Measurements from ENCODE around the gene CASKIN2.
A peak's percentile ranks its signal among the peaks of the same experiment; 100 is the strongest.

CASKIN2 gene

GRCh38 chr17:75559958-75560533 lies 44.7 kb upstream of the CASKIN2 start:
- TF ChIP-seq CTCF (conservative IDR thresholded peaks at IDR 0.05; ENCODE audit: control insufficient read depth, insufficient read depth, low read depth, low read length), result no peak
- no peak for DNase-seq (ENCODE audit: low read depth)
- H3K4me3 ChIP-seq (ENCODE audit: control insufficient read depth, low read depth, low read length), result no peak overlapping the region

GRCh38 chr17:75558666-75559530 lies 43.6 kb upstream of the CASKIN2 start:
- no peak for DNase-seq (ENCODE audit: low read depth)
- no peak overlapping the region for H3K4me3 ChIP-seq (ENCODE audit: control insufficient read depth, low read depth, low read length)
- TF ChIP-seq CTCF (conservative IDR thresholded peaks at IDR 0.05; ENCODE audit: control insufficient read depth, insufficient read depth, low read depth, low read length), result no peak

GRCh38 chr17:75557852-75558665 lies 42.7 kb upstream of the CASKIN2 start:
- no peak for DNase-seq (ENCODE audit: low read depth)
- no peak for TF ChIP-seq CTCF (conservative IDR thresholded peaks at IDR 0.05; ENCODE audit: control insufficient read depth, insufficient read depth, low read depth, low read length)
- no peak overlapping the region for H3K4me3 ChIP-seq (ENCODE audit: control insufficient read depth, low read depth, low read length)

GRCh38 chr17:75557075-75557851 lies 41.9 kb upstream of the CASKIN2 start:
- peak; percentile 15 for DNase-seq (ENCODE audit: low read depth)
- no peak for TF ChIP-seq CTCF (conservative IDR thresholded peaks at IDR 0.05; ENCODE audit: control insufficient read depth, insufficient read depth, low read depth, low read length)
- H3K4me3 ChIP-seq (ENCODE audit: control insufficient read depth, low read depth, low read length), result no peak overlapping the region

GRCh38 chr17:75555679-75556153 lies 40.4 kb upstream of the CASKIN2 start:
- H3K4me3 ChIP-seq (ENCODE audit: control insufficient read depth, low read depth, low read length), result no peak overlapping the region
- DNase-seq (ENCODE audit: low read depth), result no peak
- no peak for TF ChIP-seq CTCF (conservative IDR thresholded peaks at IDR 0.05; ENCODE audit: control insufficient read depth, insufficient read depth, low read depth, low read length)
